Endothelial cell of umbilical vein (primary cell): Measurements from ENCODE around the gene HDAC1. TPM values are rescaled to one million over a fixed set of nuclear protein-coding genes. Genes with fewer than 3 reads are reported as not detected.

Source experiments
- BruUV-seq: library from RNA; stranded (reverse); fragments of 400-500 nt; replicated peaks from 2 replicates; lab custom pipeline; 2021; lab: Mats Ljungman, UMichigan
- CTCF ChIA-PET: fragments of 300-600, 350-600 bp; sonication (Branson Sonifier 250); formaldehyde crosslinking; loops from one replicate; lab custom pipeline; 2021; ENCODE audit warnings: antibody characterized with exemption, inconsistent platforms; lab: Charles Lee
- POLR2A ChIA-PET: fragments of 300-600, 350-600 bp; sonication (Branson Sonifier 250); formaldehyde crosslinking; loops from one replicate; lab custom pipeline; 2021; ENCODE audit warnings: antibody characterized with exemption, inconsistent platforms; lab: Charles Lee
- DNase-seq: peaks from one replicate; pipeline ENCODE4 v3.0.0-alpha.2; 2011; ENCODE audit warnings: low read depth, low spot score
- FAIRE-seq: peaks from 2 replicates; lab custom pipeline; 2011; peaks lifted over from hg19 to GRCh38; lab: Jason Lieb, UNC
- H2AFZ ChIP-seq: 2 replicates; pipeline ENCODE4 v1.6.0; 2012; ENCODE audit warnings: low read depth, low read length, control low read depth, inconsistent platforms
- H3K27ac ChIP-seq: 2 replicates; pipeline ENCODE4 v1.5.1; 2011; ENCODE audit warnings: low read depth, mild to moderate bottlenecking, control low read depth, low read length, moderate library complexity; ENCODE audit not compliant: insufficient read depth
- H3K27me3 ChIP-seq, 2 experiments: 2 replicates each; pipeline versions ENCODE4 v1.6.0 to v1.6.1; 2011; ENCODE audit warnings: low read length in 2 of 2, mixed read lengths in 1 of 2; ENCODE audit not compliant: control insufficient read depth in 2 of 2, insufficient read depth in 2 of 2
- H3K36me3 ChIP-seq, 2 experiments: 2 replicates in 1 of 2; 3 replicates in 1 of 2; pipeline ENCODE4 v1.5.1; 2011; ENCODE audit warnings: low read length in 2 of 2, mild to moderate bottlenecking in 1 of 2, moderate library complexity in 1 of 2; ENCODE audit not compliant: control insufficient read depth in 2 of 2, insufficient read depth in 2 of 2; ENCODE audit errors: extremely low read depth in 1 of 2
- H3K4me1 ChIP-seq: 3 replicates; pipeline ENCODE4 v1.5.1; 2011; ENCODE audit warnings: mild to moderate bottlenecking, low read length; ENCODE audit not compliant: control insufficient read depth, insufficient read depth; ENCODE audit errors: extremely low read depth
- H3K4me2 ChIP-seq: 2 replicates; pipeline ENCODE4 v1.6.1; 2011; ENCODE audit warnings: low read length, control low read depth, mixed read lengths; ENCODE audit not compliant: insufficient read depth
- H3K4me3 ChIP-seq, 3 experiments: fragments of 200-600 bp in 1 of 3; sonication (generic), shearing (Covaris generic) in 1 of 3; replicated peaks in 1 of 3; 2 replicates each; pipeline ENCODE4 v1.5.1; 2011 to 2016; ENCODE audit warnings: control low read depth in 3 of 3, low read length in 3 of 3, mild to moderate bottlenecking in 2 of 3, inconsistent platforms in 1 of 3, low read depth in 1 of 3, moderate library complexity in 1 of 3; ENCODE audit not compliant: insufficient read depth in 1 of 3
- H3K79me2 ChIP-seq: 2 replicates; pipeline ENCODE4 v1.6.0; 2012; ENCODE audit warnings: low read length, inconsistent platforms; ENCODE audit not compliant: control insufficient read depth, insufficient read depth
- H3K9ac ChIP-seq: replicated peaks from 2 replicates; pipeline ENCODE3; 2011; ENCODE audit warnings: low read length, control low read depth; ENCODE audit not compliant: insufficient read depth; ENCODE audit errors: extremely low read depth
- H3K9me1 ChIP-seq: replicated peaks from 3 replicates; pipeline ENCODE4 v1.6.0; 2011; ENCODE audit warnings: mild to moderate bottlenecking, low read length; ENCODE audit not compliant: control insufficient read depth, insufficient read depth; ENCODE audit errors: extremely low read depth
- H3K9me3 ChIP-seq: replicated peaks from 2 replicates; pipeline ENCODE4 v1.5.1; 2012; ENCODE audit warnings: low read length, inconsistent platforms; ENCODE audit not compliant: control insufficient read depth, insufficient read depth
- H4K20me1 ChIP-seq: replicated peaks from 2 replicates; pipeline ENCODE3; 2011; ENCODE audit warnings: mild to moderate bottlenecking, low read length; ENCODE audit not compliant: control insufficient read depth, insufficient read depth; ENCODE audit errors: extremely low read depth
- CTCF ChIP-seq, 2 donors: IDR thresholded peaks; 1 replicate in 1 of 2; 2 replicates in 1 of 2; pipeline ENCODE4 v1.5.1; 2011; ENCODE audit warnings: low read length in 2 of 2, mild to moderate bottlenecking in 2 of 2, moderate library complexity in 2 of 2, control low read depth in 1 of 2, inconsistent platforms in 1 of 2, low read depth in 1 of 2; ENCODE audit not compliant: insufficient read depth in 1 of 2; ENCODE audit errors: extremely low read depth in 1 of 2
- EZH2 ChIP-seq: IDR thresholded peaks from 2 replicates; pipeline ENCODE4 v1.6.1; 2012; ENCODE audit warnings: borderline replicate concordance, low read depth, mild to moderate bottlenecking, moderate library complexity, low read length, inconsistent platforms; ENCODE audit not compliant: severe bottlenecking
- FOS ChIP-seq: IDR thresholded peaks from 2 replicates; pipeline ENCODE4 v1.6.1; 2011; ENCODE audit warnings: mild to moderate bottlenecking, low read length, moderate library complexity, borderline replicate concordance; ENCODE audit not compliant: insufficient read depth
- GATA2 ChIP-seq: IDR thresholded peaks from 2 replicates; pipeline ENCODE4 v1.7.0; 2011; ENCODE audit warnings: low read depth, mild to moderate bottlenecking, moderate library complexity, mixed read lengths, low read length; ENCODE audit not compliant: insufficient read length, insufficient read depth
- JUN ChIP-seq: IDR thresholded peaks from 2 replicates; pipeline ENCODE4 v1.6.1; 2011; ENCODE audit warnings: borderline replicate concordance, low read depth; ENCODE audit not compliant: insufficient read length, insufficient read depth
- MYC ChIP-seq: IDR thresholded peaks from one replicate; pipeline ENCODE4 v1.6.1; 2011; ENCODE audit warnings: mild to moderate bottlenecking, low read depth, low read length
- POLR2A ChIP-seq: IDR thresholded peaks from 2 replicates; pipeline ENCODE4 v1.6.1; 2012; ENCODE audit warnings: low read depth, mild to moderate bottlenecking, control low read depth, low read length
- POLR2AphosphoS5 ChIP-seq: IDR thresholded peaks from 2 replicates; pipeline ENCODE4 v1.6.1; 2012; ENCODE audit warnings: low read depth, mild to moderate bottlenecking, control low read depth, low read length, moderate library complexity; ENCODE audit not compliant: insufficient read depth
- dilution Hi-C: fragments of 300-500 bp; cut with MboI; formaldehyde crosslinking; loops from one replicate; pipeline ENCODE4 v1.15.0; 2019; ENCODE audit warnings: low sequenced_read_pairs; ENCODE audit not compliant: extremely low pct_ligation_motif_present
- intact Hi-C: fragments of 100-400 bp; cut with micrococcal nuclease; formaldehyde crosslinking; loops from one replicate; pipeline ENCODE4 v1.10.0; 2022
- polyA plus RNA-seq, 4 experiments: library from polyadenylated mRNA; depleted of rRNA in 3 of 4; stranded (reverse) in 3 of 4; unstranded in 1 of 4; fragments of >200 nt; gene quantifications; 2 replicates each; pipeline versions ENCODE4 v1.2.1 to v1.2.3, GENCODE V29; 2011 to 2012; ENCODE audit warnings: missing spikeins in 1 of 4
- total RNA-seq: library from RNA; stranded (reverse); gene quantifications from 2 replicates; pipeline ENCODE4 v1.2.3, GENCODE V29; 2021
- TF ChIP-seq, protein P1 (sequence below): IDR thresholded peaks from 2 replicates; pipeline ENCODE4 v1.6.1; 2011; ENCODE audit not compliant: insufficient read depth, insufficient read length

HDAC1 gene
- total and polyA plus RNA-seq, 2 donors (not counting 3 experiments of a cell fraction or from before 2014, with no cell fraction given), result 138 to 141 TPM

GRCh38 chr1:32299327-32299726, 7.4 kb downstream of the HDAC1 start:
- H4K20me1 ChIP-seq, result no peaks in the 10 kb centered on the region
- H3K4me2 ChIP-seq, result no peak overlapping the region
- TF ChIP-seq MYC, result no peak
- no peak for TF ChIP-seq EZH2
- no peak for TF ChIP-seq GATA2
- TF ChIP-seq, protein P1, sequence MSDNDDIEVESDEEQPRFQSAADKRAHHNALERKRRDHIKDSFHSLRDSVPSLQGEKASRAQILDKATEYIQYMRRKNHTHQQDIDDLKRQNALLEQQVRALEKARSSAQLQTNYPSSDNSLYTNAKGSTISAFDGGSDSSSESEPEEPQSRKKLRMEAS, result no peak
- no peak for TF ChIP-seq FOS
- TF ChIP-seq JUN, result no peak
- no peak for TF ChIP-seq POLR2A
- no peak for TF ChIP-seq CTCF (IDR thresholded peaks at IDR 0.05; ENCODE audit: extremely low read depth in 1 of 2, insufficient read depth in 1 of 2, low read depth in 1 of 2, low read length in 2 of 2)
- no peak for TF ChIP-seq POLR2AphosphoS5
- BruUV-seq, result no TSS peak
- H3K27me3 ChIP-seq, result no peaks in the 10 kb centered on the region
- no peak overlapping the region for H3K9ac ChIP-seq
- ChIA-PET POLR2A (no interaction called here), CTCF (no interaction called here)
- H3K36me3 ChIP-seq, result peaks cover 10 to 11% of the 10 kb centered on the region in 2 experiments
- no peak overlapping the region for H3K27ac ChIP-seq
- no peak overlapping the region for H3K4me3 ChIP-seq
- DNase-seq (no peak), FAIRE-seq (no peak)
- no peaks in the 10 kb centered on the region for H3K9me3 ChIP-seq
- peaks cover 18% of the 10 kb centered on the region for H3K79me2 ChIP-seq
- no peaks in the 10 kb centered on the region for H3K9me1 ChIP-seq
- dilution Hi-C loops (no loop called here), intact Hi-C loops (no loop called here)
- no peak overlapping the region for H2AFZ ChIP-seq
- no peaks in the 10 kb centered on the region for H3K4me1 ChIP-seq
